H1 (cell line): ENCODE data around the gene UMPS. TPM values are rescaled to one million over a fixed set of nuclear protein-coding genes. Genes with fewer than 3 reads are reported as not detected.

Experiments used
- CTCF ChIA-PET: fragments of 300-600 bp; sonication (Branson Sonifier 250); formaldehyde crosslinking; loops from one replicate; lab custom pipeline; 2021; ENCODE audit not compliant: partially characterized antibody; lab: Charles Lee
- POLR2A ChIA-PET: fragments of 300-600 bp; sonication (Branson Sonifier 250); formaldehyde crosslinking; loops from one replicate; lab custom pipeline; 2021; ENCODE audit warnings: inconsistent platforms; ENCODE audit not compliant: partially characterized antibody; lab: Charles Lee
- DNase-seq, 2 experiments: peaks; one replicate each; pipeline versions ENCODE4 v3.0.0 to v3.0.0-alpha.2; 2010 to 2022; ENCODE audit warnings: low spot score in 2 of 2, low read depth in 1 of 2, mixed read lengths in 1 of 2
- FAIRE-seq: peaks from 2 replicates; lab custom pipeline; 2011; peaks lifted over from hg19 to GRCh38; lab: Jason Lieb, UNC
- H2AFZ ChIP-seq: 2 replicates; pipeline ENCODE4 v1.8.1; 2012; ENCODE audit warnings: low read length, inconsistent platforms
- H2AK5ac ChIP-seq: 2 replicates; pipeline ENCODE4 v1.6.1; 2013; ENCODE audit warnings: low read depth, low read length
- H2BK120ac ChIP-seq: replicated peaks from 2 replicates; pipeline ENCODE3; 2013; ENCODE audit warnings: low read depth, low read length, inconsistent platforms
- H2BK12ac ChIP-seq: 2 replicates; pipeline ENCODE4 v1.6.1; 2013; ENCODE audit warnings: low read depth, low read length
- H2BK15ac ChIP-seq: 2 replicates; pipeline ENCODE4 v1.6.1; 2013; ENCODE audit warnings: low read length
- H2BK20ac ChIP-seq: 2 replicates; pipeline ENCODE4 v1.6.1; 2013; ENCODE audit warnings: low read length
- H2BK5ac ChIP-seq: 2 replicates; pipeline ENCODE4 v1.6.1; 2013; ENCODE audit warnings: low read depth, low read length
- H3K14ac ChIP-seq: 2 replicates; pipeline ENCODE4 v1.6.1; 2013; ENCODE audit warnings: inconsistent platforms; ENCODE audit not compliant: insufficient read length
- H3K18ac ChIP-seq: 2 replicates; pipeline ENCODE4 v1.6.1; 2013; ENCODE audit warnings: low read length; ENCODE audit errors: extremely low read depth
- H3K23ac ChIP-seq: 2 replicates; pipeline ENCODE4 v1.6.1; 2013; ENCODE audit warnings: inconsistent platforms; ENCODE audit not compliant: insufficient read length
- H3K23me2 ChIP-seq: 2 replicates; pipeline ENCODE4 v1.6.1; 2013; ENCODE audit warnings: low read depth, low read length
- H3K27ac ChIP-seq: 2 replicates; pipeline ENCODE4 v1.6.1; 2011; ENCODE audit warnings: low read depth, low read length, inconsistent platforms
- H3K27me3 ChIP-seq, 4 experiments: replicated peaks in 1 of 4; 1 replicate in 1 of 4; 2 replicates in 3 of 4; pipeline versions ENCODE4 v1.6.1 to v1.8.1; 2011 to 2013; ENCODE audit warnings: low read length in 3 of 4, mild to moderate bottlenecking in 3 of 4, inconsistent platforms in 2 of 4, mixed read lengths in 2 of 4, moderate library complexity in 1 of 4; ENCODE audit not compliant: control insufficient read depth in 3 of 4, insufficient read depth in 3 of 4; ENCODE audit errors: extremely low read depth in 1 of 4
- H3K36me3 ChIP-seq, 4 experiments: 2 replicates each; pipeline versions ENCODE4 v1.6.1 to v1.8.1; 2011 to 2013; ENCODE audit warnings: mild to moderate bottlenecking in 4 of 4, low read length in 3 of 4, moderate library complexity in 2 of 4, control low read depth in 1 of 4, inconsistent platforms in 1 of 4; ENCODE audit not compliant: insufficient read depth in 4 of 4, control insufficient read depth in 2 of 4
- H3K4ac ChIP-seq: replicated peaks from 2 replicates; pipeline ENCODE3; 2013; ENCODE audit warnings: low read length, low read depth, mixed read lengths, inconsistent platforms; ENCODE audit not compliant: insufficient read length
- H3K4me1 ChIP-seq, 4 experiments: replicated peaks in 1 of 4; 1 replicate in 1 of 4; 2 replicates in 3 of 4; pipeline versions ENCODE4 v1.6.1 to v1.8.1; 2011 to 2013; ENCODE audit warnings: low read length in 3 of 4, inconsistent platforms in 2 of 4, mixed read lengths in 1 of 4; ENCODE audit not compliant: insufficient read depth in 4 of 4, control insufficient read depth in 3 of 4
- H3K4me2 ChIP-seq, 2 experiments: 2 replicates each; pipeline versions ENCODE4 v1.6.1 to v1.8.1; 2011 to 2013; ENCODE audit warnings: low read depth in 2 of 2, low read length in 2 of 2, control low read depth in 1 of 2, inconsistent platforms in 1 of 2, mild to moderate bottlenecking in 1 of 2; ENCODE audit not compliant: insufficient read depth in 1 of 2
- H3K4me3 ChIP-seq, 4 experiments: fragments of 200-600, 300-600 bp in 1 of 4; sonication (generic), shearing (Covaris generic), sonication (Bioruptor Twin) in 1 of 4; 2 replicates each; pipeline versions ENCODE4 v1.5.1 to v1.8.1; 2011 to 2016; ENCODE audit warnings: low read length in 4 of 4, low read depth in 3 of 4, control low read depth in 2 of 4, inconsistent platforms in 2 of 4, mild to moderate bottlenecking in 2 of 4, mixed read lengths in 1 of 4, moderate library complexity in 1 of 4; ENCODE audit not compliant: insufficient read depth in 2 of 4; ENCODE audit errors: extremely low read depth in 1 of 4
- H3K56ac ChIP-seq: replicated peaks from 2 replicates; pipeline ENCODE3; 2013; ENCODE audit warnings: low read depth, mild to moderate bottlenecking, mixed read lengths, low read length, inconsistent platforms; ENCODE audit not compliant: insufficient read length
- H3K79me1 ChIP-seq: 2 replicates; pipeline ENCODE4 v1.6.1; 2013; ENCODE audit warnings: low read depth, low read length, control low read depth
- H3K79me2 ChIP-seq, 2 experiments: 2 replicates each; pipeline versions ENCODE4 v1.6.1 to v1.8.1; 2012 to 2013; ENCODE audit warnings: low read length in 2 of 2, mild to moderate bottlenecking in 2 of 2, inconsistent platforms in 1 of 2; ENCODE audit not compliant: insufficient read depth in 2 of 2, control insufficient read depth in 1 of 2
- H3K9ac ChIP-seq, 4 experiments: replicated peaks in 1 of 4; 1 replicate in 1 of 4; 2 replicates in 3 of 4; pipeline versions ENCODE4 v1.6.1 to v1.8.1; 2011 to 2013; ENCODE audit warnings: low read depth in 3 of 4, low read length in 3 of 4, control low read depth in 2 of 4, mild to moderate bottlenecking in 2 of 4, moderate library complexity in 2 of 4, inconsistent platforms in 1 of 4; ENCODE audit errors: extremely low read depth in 1 of 4
- H3K9me3 ChIP-seq, 2 experiments: 2 replicates each; pipeline versions ENCODE4 v1.6.1 to v1.8.1; 2012 to 2013; ENCODE audit warnings: mild to moderate bottlenecking in 2 of 2, moderate library complexity in 2 of 2, control low read depth in 1 of 2, inconsistent platforms in 1 of 2, low read depth in 1 of 2, low read length in 1 of 2, mixed read lengths in 1 of 2; ENCODE audit not compliant: insufficient read depth in 2 of 2
- H4K20me1 ChIP-seq, 2 experiments: replicated peaks in 1 of 2; 2 replicates each; pipeline versions ENCODE3 to v1.8.1; 2011 to 2013; ENCODE audit warnings: inconsistent platforms in 2 of 2, low read length in 2 of 2, mild to moderate bottlenecking in 1 of 2; ENCODE audit not compliant: insufficient read depth in 2 of 2, control insufficient read depth in 1 of 2
- H4K5ac ChIP-seq: 2 replicates; pipeline ENCODE4 v1.6.1; 2013; ENCODE audit warnings: low read length, low read depth, mixed read lengths, inconsistent platforms; ENCODE audit not compliant: insufficient read length
- H4K8ac ChIP-seq: 2 replicates; pipeline ENCODE4 v1.8.0; 2013; ENCODE audit warnings: mild to moderate bottlenecking, moderate library complexity, low read length, inconsistent platforms; ENCODE audit not compliant: insufficient read depth; ENCODE audit errors: extremely low read depth
- H4K91ac ChIP-seq: replicated peaks from 2 replicates; pipeline ENCODE3; 2013; ENCODE audit warnings: low read length, mixed read lengths, inconsistent platforms; ENCODE audit not compliant: insufficient read length
- ATF2 ChIP-seq: IDR thresholded peaks from 2 replicates; pipeline ENCODE4 v1.6.1; 2012; ENCODE audit warnings: low read length, inconsistent platforms
- CEBPB ChIP-seq: IDR thresholded peaks from 2 replicates; pipeline ENCODE4 v1.6.1; 2012; ENCODE audit warnings: low read depth, low read length
- EGR1 ChIP-seq: IDR thresholded peaks from 2 replicates; pipeline ENCODE4 v1.6.1; 2011; ENCODE audit warnings: low read depth, low read length, borderline replicate concordance
- GTF2F1 ChIP-seq: IDR thresholded peaks from 2 replicates; pipeline ENCODE4 v1.6.1; 2012; ENCODE audit warnings: low read depth, low read length, improper control_type of control experiment, borderline replicate concordance
- JUND ChIP-seq: IDR thresholded peaks from 2 replicates; pipeline ENCODE4 v1.6.1; 2011; ENCODE audit warnings: mild to moderate bottlenecking, improper control_type of control experiment, low read length
- KDM4A ChIP-seq: IDR thresholded peaks from one replicate; pipeline ENCODE4 v1.7.1; 2012; ENCODE audit warnings: low read depth, mild to moderate bottlenecking, moderate library complexity, low read length, inconsistent platforms; ENCODE audit not compliant: severe bottlenecking
- POLR2A ChIP-seq, 2 experiments: IDR thresholded peaks; 1 replicate in 1 of 2; 2 replicates in 1 of 2; pipeline ENCODE4 v1.6.1; 2011; ENCODE audit warnings: low read depth in 2 of 2, low read length in 2 of 2, mild to moderate bottlenecking in 2 of 2; ENCODE audit errors: control extremely low read depth in 1 of 2
- RNF2 ChIP-seq: fragments of 200-900, 300-1000 bp; sonication (generic); IDR thresholded peaks from 2 replicates; pipeline ENCODE4 v1.7.1; 2016; ENCODE audit warnings: borderline replicate concordance, low read depth, mild to moderate bottlenecking, antibody characterized with exemption, low read length; ENCODE audit not compliant: poor library complexity, severe bottlenecking; ENCODE audit errors: missing control alignments
- WGBS, 2 experiments: shearing (Covaris generic) in 1 of 2; methylation state at CpG; one replicate each; pipeline versions ENCODE4 v1.1.6 to v1.1.7; 2013 to 2015; ENCODE audit warnings: low lambda C conversion rate in 2 of 2, mixed read lengths in 2 of 2, inconsistent platforms in 1 of 2, low coverage in 1 of 2, missing lambda C conversion rate in 1 of 2; ENCODE audit not compliant: insufficient replicate concordance in 2 of 2, insufficient coverage in 1 of 2, insufficient read length in 1 of 2; ENCODE audit errors: extremely low coverage in 1 of 2, missing lambda C conversion rate in 1 of 2; 5-methylcytosine and 5-hydroxymethylcytosine counted together
- polyA plus RNA-seq, 7 experiments: library from polyadenylated mRNA; depleted of rRNA in 3 of 7; stranded (reverse) in 5 of 7; unstranded in 2 of 7; fragments of >200 nt in 5 of 7; fragments of 200-250 nt in 2 of 7; gene quantifications; 1 replicate in 5 of 7; 2 replicates in 1 of 7; 4 replicates in 1 of 7; pipeline versions ENCODE4 v1.2.1 to v1.2.3, GENCODE V29; 2011 to 2013; ENCODE audit warnings: missing spikeins in 2 of 7, mixed read lengths in 2 of 7
- total RNA-seq: library from RNA; stranded (reverse); fragmentation: NEBNext Ultra II Directional; extraction: Animal tissue kit (Norgen Biotek cat#: 25700); gene quantifications from 2 replicates; pipeline ENCODE4 v1.2.1, GENCODE V29; 2021

The UMPS gene
- total and polyA plus RNA-seq, 2 of the 8 experiments (the other 6 are each of a cell fraction or from before 2014, with no cell fraction given), result 32.8 to 59.0 TPM

- peak overlapping the region; percentile 87 for H3K4ac ChIP-seq
- no peak overlapping the region for H3K14ac ChIP-seq
- 96% methylated on average over 17 of the region's 17 CpGs; no CpG with 5 or more reads in 1 of the 2 experiments for WGBS, 2 experiments
- H2AK5ac ChIP-seq, result peak overlapping the region; percentile 29; the same call in 1 of the 2 replicates
- H3K79me1 ChIP-seq, result peaks cover 5% of the 10 kb centered on the region; the same call in 1 of the 2 replicates
- DNase-seq, result no peak
- H3K23ac ChIP-seq, result no peak overlapping the region
- H2BK120ac ChIP-seq, result no peak overlapping the region
- H2BK20ac ChIP-seq, result peak overlapping the region; percentile 78; the same call in 1 of the 2 replicates
- no peak for TF ChIP-seq KDM4A
- no peak for TF ChIP-seq ATF2
- no peak for TF ChIP-seq POLR2A (IDR thresholded peaks at IDR 0.05; ENCODE audit: control extremely low read depth in 1 of 2, low read depth in 2 of 2, low read length in 2 of 2)
- no peak for TF ChIP-seq CEBPB
- no peak for TF ChIP-seq RNF2
- TF ChIP-seq GTF2F1, result no peak
- no peak for TF ChIP-seq JUND
- TF ChIP-seq EGR1, result no peak
- no peak overlapping the region for H2AFZ ChIP-seq
- peak overlapping the region; percentile 69; the same call in 1 of the 2 replicates for H2BK12ac ChIP-seq
- FAIRE-seq, result no peak
- no peak overlapping the region for H3K56ac ChIP-seq
- no peak overlapping the region; the same call in 1 of the 2 replicates for H3K27ac ChIP-seq
- H3K27me3 ChIP-seq, result no peaks in the 10 kb centered on the region
- H4K8ac ChIP-seq, result peak overlapping the region; percentile 60; the same call in 1 of the 2 replicates
- peaks cover 3% of the 10 kb centered on the region; the same call in 1 of the 2 replicates for H3K23me2 ChIP-seq
- CTCF ChIA-PET, result interaction anchor here (1.0 to 3.7 kb wide), 6 partner anchors 13 to 129 kb away, joined by 3 to 28 read pairs (median 5); no protein-coding TSS in a partner anchor
- no peaks in the 10 kb centered on the region for H3K9me3 ChIP-seq
- POLR2A ChIA-PET, result interaction anchor here (1.0 to 1.4 kb wide), 3 partner anchors 14 to 108 kb away, joined by 3 to 5 read pairs (median 3); no protein-coding TSS in a partner anchor
- no peak overlapping the region for H3K4me2 ChIP-seq
- H3K9ac ChIP-seq, result no peak overlapping the region
- peak overlapping the region; percentile 96 for H4K91ac ChIP-seq
- peaks cover 6 to 14% (median 8%) of the 10 kb centered on the region in 4 experiments; a peak in 6 of 7 replicates for H3K4me1 ChIP-seq
- no peak overlapping the region for H4K5ac ChIP-seq
- peak overlapping the region; percentile 29; the same call in 1 of the 2 replicates for H2BK15ac ChIP-seq
- H2BK5ac ChIP-seq, result peak overlapping the region; percentile 98
- peak overlapping the region; percentile 60; the same call in 1 of the 2 replicates for H3K18ac ChIP-seq
- peaks cover 0 to 7% of the 10 kb centered on the region in 2 experiments for H4K20me1 ChIP-seq
- H3K79me2 ChIP-seq, result no peaks in the 10 kb centered on the region
- H3K4me3 ChIP-seq, result peak overlapping the region in 1 of 4 experiments; percentile 10; a peak in 1 of 8 replicates
- H3K36me3 ChIP-seq, result peaks cover 0 to 5% (median 2%) of the 10 kb centered on the region in 4 experiments; a peak in 6 of 8 replicates
These were observed 43.4 kb downstream of the UMPS start for GRCh38 chr3:124773351-124774326.
